NT2/D1 (cell line): ENCODE measurements around the gene DENND4C.

ENCODE experiments used
- DNase-seq: peaks from one replicate; pipeline ENCODE4 v3.0.0-alpha.2; 2011; ENCODE audit warnings: low read depth, low spot score
- H3K27me3 ChIP-seq: 2 replicates; pipeline ENCODE4 v1.6.0; 2011; ENCODE audit warnings: mild to moderate bottlenecking; ENCODE audit not compliant: insufficient read length, insufficient read depth
- H3K36me3 ChIP-seq: 2 replicates; pipeline ENCODE4 v1.6.1; 2011; ENCODE audit warnings: mild to moderate bottlenecking, low read length, mixed read lengths; ENCODE audit not compliant: insufficient read depth, insufficient read length
- H3K4me1 ChIP-seq: 2 replicates; pipeline ENCODE4 v1.5.1; 2011; ENCODE audit not compliant: insufficient read depth, insufficient read length
- H3K4me3 ChIP-seq: 2 replicates; pipeline ENCODE4 v1.5.1; 2011; ENCODE audit warnings: low read depth; ENCODE audit not compliant: insufficient read length
- H3K9ac ChIP-seq: 2 replicates; pipeline ENCODE4 v1.6.0; 2011; ENCODE audit warnings: low read depth; ENCODE audit not compliant: insufficient read length
- H3K9me3 ChIP-seq: 2 replicates; pipeline ENCODE4 v1.5.1; 2011; ENCODE audit warnings: mild to moderate bottlenecking, low read length; ENCODE audit not compliant: insufficient read depth
- SUZ12 ChIP-seq: IDR thresholded peaks from 2 replicates; pipeline ENCODE4 v1.6.1; 2011; ENCODE audit not compliant: insufficient read length, insufficient read depth; ENCODE audit errors: extremely low read depth
- YY1 ChIP-seq: IDR thresholded peaks from 2 replicates; pipeline ENCODE4 v1.6.1; 2011; ENCODE audit not compliant: insufficient read length, insufficient read depth
- ZNF274 ChIP-seq: IDR thresholded peaks from 2 replicates; pipeline ENCODE4 v1.6.1; 2011; ENCODE audit warnings: mild to moderate bottlenecking, low read depth, low read length

The DENND4C gene

GRCh38 chr9:19203058-19203457 lies 27.4 kb upstream of the DENND4C start:
- no peak for TF ChIP-seq ZNF274
- TF ChIP-seq YY1 = no peak
- no peak for TF ChIP-seq SUZ12
- no peaks in the 10 kb centered on the region for H3K36me3 ChIP-seq
- no peaks in the 10 kb centered on the region for H3K4me1 ChIP-seq
- no peaks in the 10 kb centered on the region for H3K27me3 ChIP-seq
- no peak overlapping the region for H3K9ac ChIP-seq
- no peak overlapping the region for H3K4me3 ChIP-seq
- no peak for DNase-seq
- no peaks in the 10 kb centered on the region for H3K9me3 ChIP-seq

DNA sequence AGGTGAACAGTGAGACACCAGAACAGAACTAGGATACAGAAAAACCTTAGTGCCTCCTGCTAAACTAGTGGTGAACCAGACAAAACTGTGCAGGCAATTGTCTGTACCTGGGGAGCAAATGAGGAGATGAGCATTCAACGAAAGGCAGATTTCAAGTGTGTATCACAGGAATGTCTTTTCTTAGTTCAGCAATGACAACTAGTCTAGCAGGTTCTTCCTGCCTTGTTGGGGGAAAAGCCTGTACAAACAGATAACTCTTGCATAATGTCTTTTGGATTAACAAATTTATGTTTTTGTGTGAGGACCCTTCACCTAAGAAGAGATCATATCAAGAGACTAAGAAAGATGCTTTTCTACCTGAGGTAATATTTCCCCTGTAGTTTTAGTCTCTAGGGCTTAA lies 21.8 kb upstream of the DENND4C start:
- Histone ChIP-seq H3K36me3 (no peaks in the 10 kb centered on the region), H3K9me3 (no peaks in the 10 kb centered on the region), H3K4me3 (no peak overlapping the region), H3K4me1 (no peaks in the 10 kb centered on the region), H3K9ac (no peak overlapping the region), H3K27me3 (no peaks in the 10 kb centered on the region)
- no peak for DNase-seq
- TF ChIP-seq YY1 (no peak), ZNF274 (no peak), SUZ12 (no peak)

DNA sequence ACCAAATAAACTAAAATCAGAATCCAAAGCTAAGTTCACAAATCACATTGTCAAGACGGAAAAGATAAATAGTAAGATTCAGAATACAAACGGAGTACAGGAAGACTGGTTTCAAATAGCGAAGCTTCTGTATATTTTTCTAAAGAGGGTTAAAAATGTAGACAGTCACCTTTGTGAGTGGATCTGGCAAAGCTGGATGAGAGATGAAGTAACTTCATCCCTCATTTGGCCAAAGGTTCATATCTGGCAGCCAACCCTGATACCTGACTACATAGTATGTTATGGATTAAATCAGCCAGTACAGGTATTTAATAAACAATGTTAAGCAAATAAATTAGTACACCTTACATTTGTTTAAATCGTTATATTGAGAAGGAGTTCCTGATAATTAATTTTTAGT lies 21.3 kb upstream of the DENND4C start:
- TF ChIP-seq YY1 = no peak
- no peak for TF ChIP-seq ZNF274
- no peak for TF ChIP-seq SUZ12
- no peaks in the 10 kb centered on the region for H3K27me3 ChIP-seq
- no peak for DNase-seq
- H3K9me3 ChIP-seq = no peaks in the 10 kb centered on the region
- H3K4me3 ChIP-seq = no peak overlapping the region
- no peak overlapping the region for H3K9ac ChIP-seq
- H3K36me3 ChIP-seq = no peaks in the 10 kb centered on the region
- no peaks in the 10 kb centered on the region for H3K4me1 ChIP-seq

GRCh38 chr9:19213823-19214222 lies 16.7 kb upstream of the DENND4C start:
- DNase-seq = no peak
- no peaks in the 10 kb centered on the region for H3K4me1 ChIP-seq
- H3K4me3 ChIP-seq = no peak overlapping the region
- H3K9me3 ChIP-seq = no peaks in the 10 kb centered on the region
- H3K27me3 ChIP-seq = no peaks in the 10 kb centered on the region
- no peaks in the 10 kb centered on the region for H3K36me3 ChIP-seq
- no peak for TF ChIP-seq ZNF274
- TF ChIP-seq YY1 = no peak
- no peak for TF ChIP-seq SUZ12
- no peak overlapping the region for H3K9ac ChIP-seq

DNA sequence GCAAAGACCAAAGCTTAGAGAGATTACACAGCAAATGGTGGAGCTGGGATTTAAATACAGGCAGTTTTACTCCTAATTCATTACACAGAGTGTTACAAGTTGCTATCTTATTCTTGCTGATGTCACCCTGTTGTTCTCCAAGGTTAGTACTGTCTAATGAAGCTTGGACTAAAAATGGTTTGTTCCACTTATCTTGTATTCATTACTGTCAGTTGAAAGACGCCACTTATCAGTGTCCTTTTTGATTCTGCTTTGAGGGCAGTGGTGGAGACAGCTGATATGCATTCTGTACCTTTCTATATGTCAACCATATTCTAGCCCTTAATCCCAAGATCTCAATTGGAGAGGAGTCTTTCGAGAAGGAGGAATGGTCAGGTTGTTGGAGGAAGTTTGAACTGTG lies 14.0 kb upstream of the DENND4C start:
- DNase-seq = no peak
- no peaks in the 10 kb centered on the region for H3K27me3 ChIP-seq
- no peaks in the 10 kb centered on the region for H3K4me1 ChIP-seq
- H3K4me3 ChIP-seq = no peak overlapping the region
- no peak for TF ChIP-seq YY1
- no peak for TF ChIP-seq SUZ12
- TF ChIP-seq ZNF274 = no peak
- no peaks in the 10 kb centered on the region for H3K9me3 ChIP-seq
- H3K9ac ChIP-seq = no peak overlapping the region
- H3K36me3 ChIP-seq = no peaks in the 10 kb centered on the region

DNA sequence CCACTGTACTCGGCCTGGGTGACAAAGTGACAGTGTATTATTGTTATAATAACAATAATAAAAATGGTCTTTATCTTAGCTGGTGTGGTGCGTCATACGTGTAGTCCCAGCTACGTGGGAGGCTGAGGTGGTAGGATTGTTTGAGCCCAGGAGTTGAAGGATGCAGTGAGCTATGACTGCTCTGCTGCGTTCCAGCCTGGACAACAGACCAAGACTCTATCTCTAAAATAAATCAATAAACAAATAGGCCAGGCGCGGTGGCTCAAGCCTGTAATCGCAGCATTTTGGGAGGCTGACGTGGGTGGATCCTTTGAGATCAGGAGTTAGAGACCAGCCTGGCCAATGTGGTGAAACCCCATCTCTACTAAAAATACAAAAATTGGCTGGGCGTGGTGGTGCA lies 9.2 kb upstream of the DENND4C start:
- no peak for TF ChIP-seq ZNF274
- no peak for TF ChIP-seq YY1
- TF ChIP-seq SUZ12 = no peak
- DNase-seq = no peak
- no peaks in the 10 kb centered on the region for H3K36me3 ChIP-seq
- H3K4me1 ChIP-seq = no peaks in the 10 kb centered on the region
- H3K9me3 ChIP-seq = no peaks in the 10 kb centered on the region
- H3K27me3 ChIP-seq = no peaks in the 10 kb centered on the region
- no peak overlapping the region for H3K9ac ChIP-seq
- H3K4me3 ChIP-seq = no peak overlapping the region

- DNase-seq = no peak
- Histone ChIP-seq H3K36me3 (no peaks in the 10 kb centered on the region), H3K9me3 (no peaks in the 10 kb centered on the region), H3K4me3 (no peak overlapping the region), H3K9ac (no peak overlapping the region), H3K27me3 (no peaks in the 10 kb centered on the region), H3K4me1 (no peaks in the 10 kb centered on the region)
- no peak for TF ChIP-seq ZNF274
- no peak for TF ChIP-seq YY1
- TF ChIP-seq SUZ12 = no peak
Measured at GRCh38 chr9:19223724-19224123, 6.8 kb upstream of the DENND4C start.

DNA sequence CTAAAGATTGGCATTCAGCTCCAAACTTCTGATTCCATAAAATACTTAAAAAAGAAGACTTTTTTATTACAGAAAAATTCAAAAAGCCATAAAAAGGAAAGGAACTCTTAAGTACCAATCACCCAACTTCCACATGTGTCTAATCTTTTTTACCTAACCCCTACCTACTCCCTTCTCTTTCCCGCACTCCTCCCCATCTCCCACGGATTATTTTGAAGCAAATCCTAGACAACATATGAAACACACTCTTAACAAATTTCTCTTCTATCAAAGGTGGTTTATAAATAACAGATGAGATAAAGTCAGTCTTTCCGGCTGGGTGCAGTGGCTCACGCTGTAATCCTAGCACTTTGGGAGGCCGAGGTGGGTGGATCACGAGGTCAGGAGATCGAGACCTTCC lies 5.9 kb upstream of the DENND4C start:
- no peaks in the 10 kb centered on the region for H3K27me3 ChIP-seq

More for the DNA sequence above, 5.9 kb upstream of the DENND4C start:
- H3K36me3 ChIP-seq = no peaks in the 10 kb centered on the region
- H3K4me1 ChIP-seq = peaks cover 2% of the 10 kb centered on the region
- DNase-seq = no peak
- H3K9me3 ChIP-seq = no peaks in the 10 kb centered on the region
- H3K4me3 ChIP-seq = no peak overlapping the region
- TF ChIP-seq YY1 (no peak), SUZ12 (no peak), ZNF274 (no peak)
- no peak overlapping the region for H3K9ac ChIP-seq
